Thyroid gland (tissue), 4 donors: ENCODE measurements around the gene LPP.

Experiments
- POLR2A ChIP-seq, 2 donors: fragments of 450-650 bp; IDR thresholded peaks; one replicate each; pipeline ENCODE4 v1.6.1; 2017; ENCODE audit warnings: antibody characterized with exemption in 2 of 2, mild to moderate bottlenecking in 2 of 2, moderate library complexity in 1 of 2
- TF ChIP-seq, protein P1 (sequence below), 6 experiments: fragments of 200-600 bp in 3 of 6; fragments of 450-650 bp in 3 of 6; sonication (generic) in 3 of 6; IDR thresholded peaks; one replicate each; pipeline ENCODE4 v1.5.1; 2016 to 2019; ENCODE audit warnings: antibody characterized with exemption in 6 of 6, mild to moderate bottlenecking in 2 of 6, inconsistent platforms in 1 of 6, moderate library complexity in 1 of 6

DNA sequence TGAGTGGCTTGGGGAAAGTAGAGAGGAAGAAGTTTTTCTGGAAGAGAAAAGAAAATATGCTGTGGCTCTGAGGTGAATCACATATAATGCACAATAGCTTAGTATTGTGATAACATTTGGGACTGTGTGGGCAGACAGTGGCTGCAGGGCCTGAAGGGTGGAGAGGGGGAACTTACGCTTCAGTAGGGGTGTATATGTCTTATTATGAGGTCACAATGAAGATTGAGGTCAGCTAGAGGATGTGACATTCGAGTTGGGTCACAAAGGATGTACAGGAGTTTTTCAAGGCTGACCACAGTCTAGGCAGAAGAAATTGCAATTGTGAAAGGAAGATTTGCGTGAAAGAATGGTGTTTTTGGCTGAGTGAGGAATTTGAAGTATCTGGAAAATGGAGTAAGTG, 414.8 kb downstream of the LPP start:
- no peak for TF ChIP-seq POLR2A (IDR thresholded peaks at IDR 0.05)
- TF ChIP-seq, protein P1, sequence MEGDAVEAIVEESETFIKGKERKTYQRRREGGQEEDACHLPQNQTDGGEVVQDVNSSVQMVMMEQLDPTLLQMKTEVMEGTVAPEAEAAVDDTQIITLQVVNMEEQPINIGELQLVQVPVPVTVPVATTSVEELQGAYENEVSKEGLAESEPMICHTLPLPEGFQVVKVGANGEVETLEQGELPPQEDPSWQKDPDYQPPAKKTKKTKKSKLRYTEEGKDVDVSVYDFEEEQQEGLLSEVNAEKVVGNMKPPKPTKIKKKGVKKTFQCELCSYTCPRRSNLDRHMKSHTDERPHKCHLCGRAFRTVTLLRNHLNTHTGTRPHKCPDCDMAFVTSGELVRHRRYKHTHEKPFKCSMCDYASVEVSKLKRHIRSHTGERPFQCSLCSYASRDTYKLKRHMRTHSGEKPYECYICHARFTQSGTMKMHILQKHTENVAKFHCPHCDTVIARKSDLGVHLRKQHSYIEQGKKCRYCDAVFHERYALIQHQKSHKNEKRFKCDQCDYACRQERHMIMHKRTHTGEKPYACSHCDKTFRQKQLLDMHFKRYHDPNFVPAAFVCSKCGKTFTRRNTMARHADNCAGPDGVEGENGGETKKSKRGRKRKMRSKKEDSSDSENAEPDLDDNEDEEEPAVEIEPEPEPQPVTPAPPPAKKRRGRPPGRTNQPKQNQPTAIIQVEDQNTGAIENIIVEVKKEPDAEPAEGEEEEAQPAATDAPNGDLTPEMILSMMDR (IDR thresholded peaks at IDR 0.05), result no peak
